K562 (cell line): ENCODE measurements around the gene RSRP1. TPM values are rescaled to one million over a fixed set of nuclear protein-coding genes. Genes with fewer than 3 reads are reported as not detected.

Source experiments
- ARNT ChIP-seq, 2 experiments: fragments of 450-650 bp; IDR thresholded peaks; 2 replicates each; pipeline ENCODE4 v1.6.1; 2016; ENCODE audit warnings: mild to moderate bottlenecking in 1 of 2
- KAT8 ChIP-seq: fragments of 450-650 bp; IDR thresholded peaks from 2 replicates; pipeline ENCODE4 v1.6.1; 2016; ENCODE audit warnings: low read depth, mild to moderate bottlenecking
- NCOA4 ChIP-seq: fragments of 450-650 bp; IDR thresholded peaks from 2 replicates; pipeline ENCODE4 v1.6.1; 2018; ENCODE audit warnings: mild to moderate bottlenecking; ENCODE audit not compliant: partially characterized antibody
- SMARCC2 ChIP-seq: fragments of 450-650 bp; IDR thresholded peaks from 2 replicates; pipeline ENCODE4 v1.6.1; 2017; ENCODE audit warnings: antibody characterized with exemption, moderate library complexity, mild to moderate bottlenecking, low read depth
- STAT5B ChIP-seq: fragments of 250-450 bp; sonication (Bioruptor Pico); IDR thresholded peaks from 2 replicates; pipeline ENCODE4 v1.8.0; 2021; ENCODE audit warnings: mild to moderate bottlenecking, inconsistent platforms
- XRCC4 ChIP-seq: IDR thresholded peaks from one replicate; pipeline ENCODE4 v1.6.1; 2011; ENCODE audit not compliant: insufficient read depth, insufficient read length; ENCODE audit errors: extremely low read depth
- polyA plus RNA-seq, 8 experiments: library from polyadenylated mRNA; depleted of rRNA in 4 of 8; stranded (reverse) in 5 of 8; unstranded in 3 of 8; fragments of >200 nt; fragmentation: Nextera tagmentation in 2 of 8; fragmentation: Illumina TruSeq in 1 of 8; extraction: Ambion mirVana in 2 of 8; extraction: Trizol in 1 of 8; gene quantifications; 2 replicates each; pipeline versions ENCODE4 v1.2.1 to v1.2.3, GENCODE V29; 2011 to 2014; ENCODE audit warnings: inconsistent platforms in 1 of 8, missing spikeins in 1 of 8
- total RNA-seq, 7 experiments: library from RNA; depleted of rRNA in 6 of 7; stranded (reverse); fragments of >200 nt in 6 of 7; fragmentation: Illumina TruSeq in 2 of 7; extraction: Trizol in 2 of 7; gene quantifications; 2 replicates each; pipeline versions ENCODE4 v1.2.1 to v1.2.3, GENCODE V29; 2011 to 2021; ENCODE audit warnings: low replicate concordance in 1 of 7
- TF ChIP-seq, protein P1 (sequence below): fragments of 450-650 bp; IDR thresholded peaks from 2 replicates; pipeline ENCODE4 v1.6.1; 2016; ENCODE audit warnings: mild to moderate bottlenecking, moderate library complexity
- TF ChIP-seq, protein P2 (sequence below): fragments of 450-650 bp; IDR thresholded peaks from 2 replicates; pipeline ENCODE4 v1.6.1; 2016
- TF ChIP-seq, protein P3 (sequence below): fragments of 250-450 bp; sonication (Bioruptor Pico); IDR thresholded peaks from 2 replicates; pipeline ENCODE4 v1.5.0; 2020; ENCODE audit warnings: mild to moderate bottlenecking, borderline replicate concordance
- TF ChIP-seq, protein P4 (sequence below): fragments of 450-650 bp; IDR thresholded peaks from 2 replicates; pipeline ENCODE4 v1.6.1; 2017; ENCODE audit warnings: antibody characterized with exemption

RSRP1 gene
- total and polyA plus RNA-seq, 9 of the 15 experiments (the other 6 are each of a cell fraction or from before 2014, with no cell fraction given) = 27.2 to 283 (median 146) TPM

DNA sequence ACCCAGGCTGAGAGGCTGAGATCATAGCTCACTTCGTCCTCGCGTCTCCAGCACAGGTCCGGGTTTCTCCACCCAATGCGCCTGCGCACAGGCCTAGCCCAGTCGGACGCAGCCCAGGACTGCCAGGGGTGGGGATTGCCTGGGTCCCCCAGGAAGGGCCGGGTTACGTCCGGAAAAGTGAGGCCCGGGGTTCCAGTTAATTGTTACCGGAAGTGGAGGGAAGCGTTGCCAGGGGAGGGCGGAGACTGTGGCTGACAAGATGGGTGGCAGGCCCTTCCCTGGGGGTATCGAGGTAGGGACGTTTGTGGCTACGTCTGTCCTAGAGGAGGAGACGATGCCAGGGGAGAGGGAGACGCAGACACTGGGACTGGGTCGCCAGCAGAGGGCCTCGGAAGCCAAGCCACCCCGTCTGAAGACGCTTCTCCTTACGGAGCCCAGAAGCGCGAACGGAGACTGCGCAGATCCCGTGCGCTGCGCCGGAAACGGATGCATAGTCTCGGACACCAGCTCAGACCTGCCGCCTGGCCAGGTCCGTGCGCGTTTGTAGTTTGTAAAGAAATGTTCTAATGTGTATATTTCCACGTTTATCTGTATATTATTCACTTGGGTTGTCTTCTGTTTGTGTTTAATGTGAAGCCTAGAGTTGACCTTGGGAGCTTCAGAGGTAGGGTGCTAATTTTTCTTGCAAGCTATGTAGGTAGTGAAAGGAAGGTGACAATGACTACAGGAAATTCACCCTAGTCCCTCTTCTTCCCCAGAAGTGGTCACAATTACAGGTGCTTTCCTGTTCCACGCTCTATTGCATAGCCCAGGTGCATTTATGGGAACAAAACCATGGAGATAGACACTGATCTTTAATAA is 7.3 kb downstream of the RSRP1 start (continued):
- TF ChIP-seq, protein P1, sequence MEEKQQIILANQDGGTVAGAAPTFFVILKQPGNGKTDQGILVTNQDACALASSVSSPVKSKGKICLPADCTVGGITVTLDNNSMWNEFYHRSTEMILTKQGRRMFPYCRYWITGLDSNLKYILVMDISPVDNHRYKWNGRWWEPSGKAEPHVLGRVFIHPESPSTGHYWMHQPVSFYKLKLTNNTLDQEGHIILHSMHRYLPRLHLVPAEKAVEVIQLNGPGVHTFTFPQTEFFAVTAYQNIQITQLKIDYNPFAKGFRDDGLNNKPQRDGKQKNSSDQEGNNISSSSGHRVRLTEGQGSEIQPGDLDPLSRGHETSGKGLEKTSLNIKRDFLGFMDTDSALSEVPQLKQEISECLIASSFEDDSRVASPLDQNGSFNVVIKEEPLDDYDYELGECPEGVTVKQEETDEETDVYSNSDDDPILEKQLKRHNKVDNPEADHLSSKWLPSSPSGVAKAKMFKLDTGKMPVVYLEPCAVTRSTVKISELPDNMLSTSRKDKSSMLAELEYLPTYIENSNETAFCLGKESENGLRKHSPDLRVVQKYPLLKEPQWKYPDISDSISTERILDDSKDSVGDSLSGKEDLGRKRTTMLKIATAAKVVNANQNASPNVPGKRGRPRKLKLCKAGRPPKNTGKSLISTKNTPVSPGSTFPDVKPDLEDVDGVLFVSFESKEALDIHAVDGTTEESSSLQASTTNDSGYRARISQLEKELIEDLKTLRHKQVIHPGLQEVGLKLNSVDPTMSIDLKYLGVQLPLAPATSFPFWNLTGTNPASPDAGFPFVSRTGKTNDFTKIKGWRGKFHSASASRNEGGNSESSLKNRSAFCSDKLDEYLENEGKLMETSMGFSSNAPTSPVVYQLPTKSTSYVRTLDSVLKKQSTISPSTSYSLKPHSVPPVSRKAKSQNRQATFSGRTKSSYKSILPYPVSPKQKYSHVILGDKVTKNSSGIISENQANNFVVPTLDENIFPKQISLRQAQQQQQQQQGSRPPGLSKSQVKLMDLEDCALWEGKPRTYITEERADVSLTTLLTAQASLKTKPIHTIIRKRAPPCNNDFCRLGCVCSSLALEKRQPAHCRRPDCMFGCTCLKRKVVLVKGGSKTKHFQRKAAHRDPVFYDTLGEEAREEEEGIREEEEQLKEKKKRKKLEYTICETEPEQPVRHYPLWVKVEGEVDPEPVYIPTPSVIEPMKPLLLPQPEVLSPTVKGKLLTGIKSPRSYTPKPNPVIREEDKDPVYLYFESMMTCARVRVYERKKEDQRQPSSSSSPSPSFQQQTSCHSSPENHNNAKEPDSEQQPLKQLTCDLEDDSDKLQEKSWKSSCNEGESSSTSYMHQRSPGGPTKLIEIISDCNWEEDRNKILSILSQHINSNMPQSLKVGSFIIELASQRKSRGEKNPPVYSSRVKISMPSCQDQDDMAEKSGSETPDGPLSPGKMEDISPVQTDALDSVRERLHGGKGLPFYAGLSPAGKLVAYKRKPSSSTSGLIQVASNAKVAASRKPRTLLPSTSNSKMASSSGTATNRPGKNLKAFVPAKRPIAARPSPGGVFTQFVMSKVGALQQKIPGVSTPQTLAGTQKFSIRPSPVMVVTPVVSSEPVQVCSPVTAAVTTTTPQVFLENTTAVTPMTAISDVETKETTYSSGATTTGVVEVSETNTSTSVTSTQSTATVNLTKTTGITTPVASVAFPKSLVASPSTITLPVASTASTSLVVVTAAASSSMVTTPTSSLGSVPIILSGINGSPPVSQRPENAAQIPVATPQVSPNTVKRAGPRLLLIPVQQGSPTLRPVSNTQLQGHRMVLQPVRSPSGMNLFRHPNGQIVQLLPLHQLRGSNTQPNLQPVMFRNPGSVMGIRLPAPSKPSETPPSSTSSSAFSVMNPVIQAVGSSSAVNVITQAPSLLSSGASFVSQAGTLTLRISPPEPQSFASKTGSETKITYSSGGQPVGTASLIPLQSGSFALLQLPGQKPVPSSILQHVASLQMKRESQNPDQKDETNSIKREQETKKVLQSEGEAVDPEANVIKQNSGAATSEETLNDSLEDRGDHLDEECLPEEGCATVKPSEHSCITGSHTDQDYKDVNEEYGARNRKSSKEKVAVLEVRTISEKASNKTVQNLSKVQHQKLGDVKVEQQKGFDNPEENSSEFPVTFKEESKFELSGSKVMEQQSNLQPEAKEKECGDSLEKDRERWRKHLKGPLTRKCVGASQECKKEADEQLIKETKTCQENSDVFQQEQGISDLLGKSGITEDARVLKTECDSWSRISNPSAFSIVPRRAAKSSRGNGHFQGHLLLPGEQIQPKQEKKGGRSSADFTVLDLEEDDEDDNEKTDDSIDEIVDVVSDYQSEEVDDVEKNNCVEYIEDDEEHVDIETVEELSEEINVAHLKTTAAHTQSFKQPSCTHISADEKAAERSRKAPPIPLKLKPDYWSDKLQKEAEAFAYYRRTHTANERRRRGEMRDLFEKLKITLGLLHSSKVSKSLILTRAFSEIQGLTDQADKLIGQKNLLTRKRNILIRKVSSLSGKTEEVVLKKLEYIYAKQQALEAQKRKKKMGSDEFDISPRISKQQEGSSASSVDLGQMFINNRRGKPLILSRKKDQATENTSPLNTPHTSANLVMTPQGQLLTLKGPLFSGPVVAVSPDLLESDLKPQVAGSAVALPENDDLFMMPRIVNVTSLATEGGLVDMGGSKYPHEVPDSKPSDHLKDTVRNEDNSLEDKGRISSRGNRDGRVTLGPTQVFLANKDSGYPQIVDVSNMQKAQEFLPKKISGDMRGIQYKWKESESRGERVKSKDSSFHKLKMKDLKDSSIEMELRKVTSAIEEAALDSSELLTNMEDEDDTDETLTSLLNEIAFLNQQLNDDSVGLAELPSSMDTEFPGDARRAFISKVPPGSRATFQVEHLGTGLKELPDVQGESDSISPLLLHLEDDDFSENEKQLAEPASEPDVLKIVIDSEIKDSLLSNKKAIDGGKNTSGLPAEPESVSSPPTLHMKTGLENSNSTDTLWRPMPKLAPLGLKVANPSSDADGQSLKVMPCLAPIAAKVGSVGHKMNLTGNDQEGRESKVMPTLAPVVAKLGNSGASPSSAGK = peak; percentile 29; the same call in 1 of the 2 replicates
- TF ChIP-seq STAT5B (CRISPR knock-in tag) = no peak
- TF ChIP-seq NCOA4 = no peak
- TF ChIP-seq, protein P2, sequence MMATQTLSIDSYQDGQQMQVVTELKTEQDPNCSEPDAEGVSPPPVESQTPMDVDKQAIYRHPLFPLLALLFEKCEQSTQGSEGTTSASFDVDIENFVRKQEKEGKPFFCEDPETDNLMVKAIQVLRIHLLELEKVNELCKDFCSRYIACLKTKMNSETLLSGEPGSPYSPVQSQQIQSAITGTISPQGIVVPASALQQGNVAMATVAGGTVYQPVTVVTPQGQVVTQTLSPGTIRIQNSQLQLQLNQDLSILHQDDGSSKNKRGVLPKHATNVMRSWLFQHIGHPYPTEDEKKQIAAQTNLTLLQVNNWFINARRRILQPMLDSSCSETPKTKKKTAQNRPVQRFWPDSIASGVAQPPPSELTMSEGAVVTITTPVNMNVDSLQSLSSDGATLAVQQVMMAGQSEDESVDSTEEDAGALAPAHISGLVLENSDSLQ = peak; percentile 70
- TF ChIP-seq ARNT (IDR thresholded peaks at IDR 0.05) = no peak; a peak in 1 of 4 replicates
- 0 out of 2 replicates have a peak, but pooled peaks have one; percentile 37 for TF ChIP-seq SMARCC2
- TF ChIP-seq XRCC4 = no peak
- TF ChIP-seq, protein P3, sequence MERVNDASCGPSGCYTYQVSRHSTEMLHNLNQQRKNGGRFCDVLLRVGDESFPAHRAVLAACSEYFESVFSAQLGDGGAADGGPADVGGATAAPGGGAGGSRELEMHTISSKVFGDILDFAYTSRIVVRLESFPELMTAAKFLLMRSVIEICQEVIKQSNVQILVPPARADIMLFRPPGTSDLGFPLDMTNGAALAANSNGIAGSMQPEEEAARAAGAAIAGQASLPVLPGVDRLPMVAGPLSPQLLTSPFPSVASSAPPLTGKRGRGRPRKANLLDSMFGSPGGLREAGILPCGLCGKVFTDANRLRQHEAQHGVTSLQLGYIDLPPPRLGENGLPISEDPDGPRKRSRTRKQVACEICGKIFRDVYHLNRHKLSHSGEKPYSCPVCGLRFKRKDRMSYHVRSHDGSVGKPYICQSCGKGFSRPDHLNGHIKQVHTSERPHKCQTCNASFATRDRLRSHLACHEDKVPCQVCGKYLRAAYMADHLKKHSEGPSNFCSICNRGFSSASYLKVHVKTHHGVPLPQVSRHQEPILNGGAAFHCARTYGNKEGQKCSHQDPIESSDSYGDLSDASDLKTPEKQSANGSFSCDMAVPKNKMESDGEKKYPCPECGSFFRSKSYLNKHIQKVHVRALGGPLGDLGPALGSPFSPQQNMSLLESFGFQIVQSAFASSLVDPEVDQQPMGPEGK (CRISPR knock-in tag) = peak; percentile 63; the same call in 1 of the 2 replicates
- TF ChIP-seq, protein P4, sequence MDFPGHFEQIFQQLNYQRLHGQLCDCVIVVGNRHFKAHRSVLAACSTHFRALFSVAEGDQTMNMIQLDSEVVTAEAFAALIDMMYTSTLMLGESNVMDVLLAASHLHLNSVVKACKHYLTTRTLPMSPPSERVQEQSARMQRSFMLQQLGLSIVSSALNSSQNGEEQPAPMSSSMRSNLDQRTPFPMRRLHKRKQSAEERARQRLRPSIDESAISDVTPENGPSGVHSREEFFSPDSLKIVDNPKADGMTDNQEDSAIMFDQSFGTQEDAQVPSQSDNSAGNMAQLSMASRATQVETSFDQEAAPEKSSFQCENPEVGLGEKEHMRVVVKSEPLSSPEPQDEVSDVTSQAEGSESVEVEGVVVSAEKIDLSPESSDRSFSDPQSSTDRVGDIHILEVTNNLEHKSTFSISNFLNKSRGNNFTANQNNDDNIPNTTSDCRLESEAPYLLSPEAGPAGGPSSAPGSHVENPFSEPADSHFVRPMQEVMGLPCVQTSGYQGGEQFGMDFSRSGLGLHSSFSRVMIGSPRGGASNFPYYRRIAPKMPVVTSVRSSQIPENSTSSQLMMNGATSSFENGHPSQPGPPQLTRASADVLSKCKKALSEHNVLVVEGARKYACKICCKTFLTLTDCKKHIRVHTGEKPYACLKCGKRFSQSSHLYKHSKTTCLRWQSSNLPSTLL = no peak
- TF ChIP-seq KAT8 = no peak
